GM19239 (cell line): ENCODE measurements around the gene NFASC.

Experiments used
- DNase-seq: peaks from one replicate; pipeline ENCODE4 v3.0.0; 2011; ENCODE audit warnings: low spot score; ENCODE audit not compliant: insufficient read length
- FAIRE-seq: peaks from 2 replicates; lab custom pipeline; 2011; peaks lifted over from hg19 to GRCh38; lab: Jason Lieb, UNC

Gene NFASC

DNA sequence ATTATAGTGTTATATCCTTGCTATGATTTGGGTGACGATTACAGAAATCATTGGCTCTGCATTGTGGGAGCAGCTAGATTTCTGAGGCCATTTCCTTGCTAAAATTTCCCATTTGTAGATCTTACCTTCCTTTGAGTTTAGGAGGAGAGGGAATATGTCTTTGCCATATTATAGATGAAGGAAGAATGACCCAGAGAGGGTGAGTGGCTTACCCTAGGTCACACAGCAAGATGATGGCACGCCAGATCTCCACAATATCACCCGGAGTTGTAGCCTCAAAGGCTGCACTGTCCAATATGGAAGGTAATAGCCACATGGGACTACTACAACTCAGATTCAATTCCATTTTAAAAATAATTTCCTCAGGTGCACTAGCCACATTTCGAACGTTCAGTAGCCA is 182.6 kb downstream of the NFASC start:
- FAIRE-seq: no peak
- DNase-seq: no peak

- no peak for FAIRE-seq
- no peak for DNase-seq
These were observed 183.4 kb downstream of the NFASC start for GRCh38 chr1:205054013-205054412.

DNA sequence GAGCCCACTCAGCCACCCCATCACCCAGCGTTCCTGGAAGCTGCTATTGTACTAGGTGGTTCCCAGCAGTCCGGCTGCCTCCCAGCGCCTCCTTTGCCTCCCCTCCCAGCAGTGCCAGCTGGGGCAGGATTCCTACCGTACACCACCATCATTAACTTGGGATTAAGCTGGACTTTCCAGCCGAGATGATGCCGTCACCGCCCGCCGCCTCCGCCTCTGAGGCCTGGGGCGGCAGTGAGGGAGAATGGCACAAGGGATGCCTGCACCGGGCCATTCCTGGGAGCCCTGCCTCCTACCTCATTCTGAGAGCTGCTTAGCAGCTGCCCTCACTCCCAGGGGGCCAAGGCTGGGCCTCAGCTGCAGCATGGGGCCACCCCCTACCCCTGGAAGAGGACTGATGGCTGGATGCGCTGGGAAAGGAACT is 185.5 kb downstream of the NFASC start:
- DNase-seq: no peak
- no peak for FAIRE-seq

DNA sequence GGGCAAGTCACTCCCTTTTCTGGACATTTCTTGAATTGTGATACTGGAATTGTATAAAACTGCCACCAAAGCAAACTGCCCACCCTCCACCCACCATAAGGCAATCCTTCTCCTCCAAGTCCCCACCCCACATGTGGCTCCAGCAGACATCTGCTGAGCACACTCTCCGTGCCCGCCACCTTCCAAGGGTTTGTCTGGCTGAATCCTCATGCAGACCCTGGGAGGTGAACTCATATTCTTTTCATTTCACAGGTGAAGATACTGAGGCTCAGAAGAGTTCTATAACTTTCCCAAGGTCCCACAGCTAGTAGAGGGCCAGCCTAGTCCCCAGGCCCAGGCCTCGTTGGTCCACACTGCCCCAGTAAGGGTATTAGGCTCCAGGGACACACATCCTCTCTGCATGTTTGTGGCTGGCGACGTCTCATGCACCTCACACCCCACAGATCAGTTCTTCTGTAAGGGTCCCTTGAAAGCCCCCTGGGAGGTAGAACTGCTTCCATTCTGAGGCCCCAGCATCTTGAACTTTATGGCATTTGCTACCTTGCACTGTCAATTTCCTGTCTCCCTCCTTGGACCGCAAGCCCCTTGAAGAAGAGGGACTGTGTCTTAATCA is 186.4 kb downstream of the NFASC start:
- no peak for DNase-seq

DNA sequence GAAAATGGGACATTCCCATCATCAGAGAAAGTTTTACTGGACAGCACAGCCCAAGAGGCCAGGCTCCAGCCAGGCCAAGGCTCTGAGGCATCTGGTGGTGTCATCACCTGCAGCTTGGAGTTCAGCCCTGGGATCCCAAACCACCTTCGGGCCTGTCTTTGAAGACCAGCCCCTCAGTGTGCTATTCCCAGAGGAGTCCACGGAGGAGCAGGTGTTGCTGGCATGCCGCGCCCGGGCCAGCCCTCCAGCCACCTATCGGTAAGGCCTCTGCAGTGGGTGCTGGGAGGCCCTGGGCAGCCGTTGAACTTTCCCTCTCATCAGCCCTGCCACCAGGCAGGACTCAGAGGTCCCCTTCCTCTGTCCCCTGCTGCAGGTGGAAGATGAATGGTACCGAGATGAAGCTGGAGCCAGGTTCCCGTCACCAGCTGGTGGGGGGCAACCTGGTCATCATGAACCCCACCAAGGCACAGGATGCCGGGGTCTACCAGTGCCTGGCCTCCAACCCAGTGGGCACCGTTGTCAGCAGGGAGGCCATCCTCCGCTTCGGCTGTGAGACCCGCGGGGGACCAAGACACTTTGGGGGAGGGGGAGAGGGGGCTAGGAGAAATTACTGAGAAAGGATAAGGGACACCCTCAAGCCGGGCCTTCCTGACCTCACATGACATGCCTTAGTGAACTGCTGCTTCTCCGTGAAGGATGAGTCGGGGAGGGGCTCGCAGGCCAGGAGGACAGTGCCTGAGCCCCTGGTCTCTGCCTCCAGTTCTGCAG is 187.3 kb downstream of the NFASC start:
- FAIRE-seq (no peak), DNase-seq (no peak)

More for the DNA sequence above, 186.4 kb downstream of the NFASC start:
- FAIRE-seq: no peak

DNA sequence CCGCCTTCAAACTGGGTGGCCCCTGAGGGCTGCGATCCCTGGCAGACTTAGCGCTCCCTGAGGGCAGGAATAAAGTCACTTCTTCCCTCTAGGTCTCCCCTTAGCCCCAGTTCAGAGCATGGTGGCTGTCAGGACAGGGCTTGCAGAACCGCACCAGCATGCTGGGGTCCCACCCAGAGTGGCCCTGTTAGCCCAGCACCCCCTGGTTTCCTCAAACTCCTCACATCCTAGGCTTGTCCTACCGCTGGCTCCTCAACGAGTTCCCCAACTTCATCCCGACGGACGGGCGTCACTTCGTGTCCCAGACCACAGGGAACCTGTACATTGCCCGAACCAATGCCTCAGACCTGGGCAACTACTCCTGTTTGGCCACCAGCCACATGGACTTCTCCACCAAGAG is 188.2 kb downstream of the NFASC start:
- no peak for DNase-seq
- no peak for FAIRE-seq

DNA sequence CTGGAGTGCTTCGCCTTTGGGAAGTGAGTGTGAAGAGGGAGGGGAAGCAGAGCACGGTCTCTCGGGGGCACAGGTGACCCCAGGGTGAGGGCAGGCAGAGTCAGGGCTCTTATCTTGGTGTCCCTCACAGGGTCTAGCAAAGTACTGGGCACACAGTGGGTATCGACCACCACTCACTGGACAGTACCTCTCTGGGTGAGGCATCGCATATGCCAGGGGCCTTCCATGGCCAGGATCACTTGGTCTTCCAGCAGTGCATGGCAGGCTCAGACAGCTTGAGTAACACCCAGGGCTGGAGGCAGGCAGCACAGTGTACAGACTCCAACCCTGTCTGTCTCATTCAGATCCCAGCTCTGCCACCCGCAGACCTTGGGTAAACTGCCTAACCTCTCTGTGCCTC is 189.0 kb downstream of the NFASC start:
- DNase-seq: no peak
- no peak for FAIRE-seq

DNA sequence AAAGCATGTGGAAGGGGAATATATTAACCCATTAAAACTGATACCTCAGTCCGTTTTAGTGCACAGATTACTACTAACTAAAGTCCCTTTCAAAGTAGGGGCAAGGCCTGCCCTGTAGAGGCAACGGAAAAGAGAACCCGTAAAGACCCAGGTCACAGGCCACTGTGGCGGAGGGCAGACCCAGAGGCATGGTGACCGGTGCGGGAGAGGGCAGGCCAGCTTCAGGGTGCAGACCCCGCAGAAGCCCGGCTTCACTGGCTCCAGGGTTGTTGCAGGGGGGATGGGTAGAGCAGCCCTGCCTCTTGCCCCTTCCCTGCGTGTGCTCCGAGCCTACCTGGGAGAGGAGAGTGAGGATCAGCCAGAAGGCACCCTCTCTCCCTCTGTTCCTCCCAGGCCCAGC is 190.1 kb downstream of the NFASC start:
- FAIRE-seq (no peak), DNase-seq (no peak)

DNA sequence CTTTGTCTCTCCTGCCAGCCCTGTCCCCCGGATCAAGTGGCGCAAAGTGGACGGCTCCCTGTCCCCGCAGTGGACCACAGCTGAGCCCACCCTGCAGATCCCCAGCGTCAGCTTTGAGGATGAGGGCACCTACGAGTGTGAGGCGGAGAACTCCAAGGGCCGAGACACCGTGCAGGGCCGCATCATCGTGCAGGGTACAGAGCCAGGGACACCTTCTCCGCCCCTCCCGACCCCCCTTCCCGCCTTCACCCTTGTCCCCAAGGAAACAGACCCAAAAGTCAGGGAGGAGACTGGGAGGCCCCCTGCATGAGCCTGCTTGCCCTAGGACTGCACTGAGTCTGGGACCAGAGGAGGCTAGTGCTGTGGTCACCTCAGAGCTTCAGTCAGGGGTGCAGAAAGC is 190.6 kb downstream of the NFASC start:
- no peak for FAIRE-seq
- DNase-seq: no peak

- FAIRE-seq (peak; percentile 55), DNase-seq (peak; percentile 80)
These were observed 191.0 kb downstream of the NFASC start for GRCh38 chr1:205061665-205062069.

DNA sequence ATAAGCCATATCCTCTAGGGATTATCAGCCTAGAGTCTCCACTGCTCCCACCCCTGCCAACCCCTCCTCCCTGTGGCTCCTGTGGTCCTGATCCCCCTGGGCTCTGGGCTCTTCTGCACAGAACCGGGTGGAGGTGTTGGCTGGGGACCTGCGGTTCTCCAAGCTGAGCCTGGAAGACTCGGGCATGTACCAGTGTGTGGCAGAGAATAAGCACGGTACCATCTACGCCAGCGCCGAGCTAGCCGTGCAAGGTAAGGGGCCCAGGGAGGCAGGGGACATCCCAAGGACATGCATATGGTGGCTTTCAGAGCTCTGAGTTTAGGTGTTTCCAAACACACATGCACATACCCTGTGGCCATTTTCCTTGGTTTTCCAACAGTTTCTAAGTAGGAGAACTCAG is 191.7 kb downstream of the NFASC start:
- FAIRE-seq (no peak), DNase-seq (no peak)

DNA sequence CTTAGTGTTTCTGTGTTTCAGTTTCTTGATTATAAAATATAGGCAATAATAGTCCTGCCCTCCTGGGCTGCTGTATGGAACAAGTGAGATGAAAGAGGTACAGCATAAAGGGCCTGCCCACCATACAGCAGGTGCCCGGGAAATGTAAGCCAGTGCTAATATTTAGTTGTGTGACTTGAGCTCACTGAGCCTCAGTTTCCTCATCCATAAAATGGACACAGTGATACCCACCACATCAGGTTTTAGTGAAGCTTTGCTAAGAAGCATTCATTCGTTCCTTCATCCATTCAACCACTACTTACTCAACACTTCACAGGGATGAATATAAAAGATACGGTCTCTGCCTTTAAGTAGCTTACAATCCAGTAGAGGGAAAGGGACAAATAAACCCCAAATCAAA is 192.2 kb downstream of the NFASC start:
- no peak for FAIRE-seq
- DNase-seq: no peak

- no peak for DNase-seq
- no peak for FAIRE-seq
These were observed 193.6 kb downstream of the NFASC start for GRCh38 chr1:205064301-205064700.

GRCh38 chr1:205064741-205065316 is 194.2 kb downstream of the NFASC start:
- FAIRE-seq (no peak), DNase-seq (no peak)

DNA sequence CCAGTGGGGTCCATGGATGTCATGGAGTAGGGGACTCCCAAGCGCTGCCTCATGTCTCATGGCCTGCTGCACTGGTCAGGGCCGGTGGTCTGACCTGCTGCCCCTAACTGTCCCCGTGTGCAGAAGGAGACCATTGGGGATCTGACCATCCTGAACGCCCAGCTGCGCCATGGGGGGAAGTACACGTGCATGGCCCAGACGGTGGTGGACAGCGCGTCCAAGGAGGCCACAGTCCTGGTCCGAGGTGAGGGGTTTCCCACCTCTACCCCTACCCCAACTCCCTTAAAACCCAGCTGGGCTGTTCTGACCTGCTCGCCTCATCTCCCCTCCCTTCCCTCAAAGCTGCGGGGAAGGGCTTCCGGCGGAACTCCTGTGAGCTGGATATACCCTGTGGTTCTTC is 195.0 kb downstream of the NFASC start:
- FAIRE-seq: no peak

DNA sequence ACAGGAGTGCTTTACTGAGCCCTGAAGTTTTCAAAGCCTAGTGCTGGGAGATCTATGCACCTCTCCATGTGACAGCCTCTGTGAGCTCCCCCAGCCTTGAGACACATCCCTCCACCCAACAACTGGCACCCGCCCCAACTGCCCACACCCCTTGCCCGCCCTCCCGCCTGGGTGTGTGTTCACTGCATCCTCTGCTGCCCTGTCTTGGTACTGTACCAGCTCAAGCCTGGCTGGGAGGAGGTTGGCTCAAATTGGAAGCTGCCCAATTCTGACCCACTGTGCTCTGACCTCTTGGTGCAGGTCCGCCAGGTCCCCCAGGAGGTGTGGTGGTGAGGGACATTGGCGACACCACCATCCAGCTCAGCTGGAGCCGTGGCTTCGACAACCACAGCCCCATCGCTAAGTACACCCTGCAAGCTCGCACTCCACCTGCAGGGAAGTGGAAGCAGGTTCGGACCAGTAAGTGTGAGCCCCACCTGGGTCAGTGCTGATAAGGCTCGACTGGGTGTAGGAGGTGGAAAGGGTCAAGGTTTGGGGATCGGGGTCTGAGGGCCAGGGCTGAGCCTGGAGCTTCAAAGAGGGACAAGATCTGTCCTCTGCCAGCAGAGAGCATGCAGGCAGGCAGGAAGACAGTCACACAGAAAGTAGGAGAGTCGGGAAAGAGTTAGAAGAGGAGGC is 195.6 kb downstream of the NFASC start:
- FAIRE-seq (no peak), DNase-seq (no peak)

More for the DNA sequence above, 195.0 kb downstream of the NFASC start:
- no peak for DNase-seq

DNA sequence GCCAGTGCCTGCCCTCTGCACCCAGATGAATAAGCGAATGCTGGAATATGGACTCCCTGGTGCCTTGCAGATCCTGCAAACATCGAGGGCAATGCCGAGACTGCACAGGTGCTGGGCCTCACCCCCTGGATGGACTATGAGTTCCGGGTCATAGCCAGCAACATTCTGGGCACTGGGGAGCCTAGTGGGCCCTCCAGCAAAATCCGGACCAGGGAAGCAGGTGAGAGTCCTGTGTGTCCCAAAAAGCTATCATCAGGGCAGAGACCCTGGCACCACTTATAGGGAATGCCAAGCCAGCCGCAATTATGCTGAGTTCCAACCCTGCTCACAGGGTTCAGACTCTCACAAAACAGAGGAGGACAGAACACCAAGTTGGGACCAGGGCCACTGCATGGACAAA is 196.4 kb downstream of the NFASC start:
- DNase-seq (no peak), FAIRE-seq (no peak)

DNA sequence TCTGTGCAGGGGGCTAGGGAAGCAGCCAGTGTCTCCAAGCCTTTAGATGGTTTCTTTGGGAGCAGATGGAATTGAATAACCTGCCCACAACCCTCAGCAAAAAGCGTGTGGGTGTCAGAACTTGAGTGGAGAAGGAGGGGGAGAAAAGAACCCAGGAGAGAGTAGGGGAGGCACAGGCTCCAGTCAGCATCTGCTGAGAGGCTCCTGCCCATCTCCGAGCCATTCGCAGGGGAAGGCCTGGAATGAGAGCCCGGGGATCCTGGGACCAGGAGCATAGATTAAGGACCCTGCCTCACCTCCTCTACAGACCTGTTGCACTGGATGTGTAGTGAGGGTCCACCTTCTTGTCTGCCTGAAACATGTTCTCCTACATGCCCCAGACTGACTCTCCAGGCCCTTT is 197.3 kb downstream of the NFASC start:
- no peak for FAIRE-seq
- no peak for DNase-seq

- FAIRE-seq (no peak), DNase-seq (no peak)
These were observed 197.9 kb downstream of the NFASC start for GRCh38 chr1:205068457-205069040.

DNA sequence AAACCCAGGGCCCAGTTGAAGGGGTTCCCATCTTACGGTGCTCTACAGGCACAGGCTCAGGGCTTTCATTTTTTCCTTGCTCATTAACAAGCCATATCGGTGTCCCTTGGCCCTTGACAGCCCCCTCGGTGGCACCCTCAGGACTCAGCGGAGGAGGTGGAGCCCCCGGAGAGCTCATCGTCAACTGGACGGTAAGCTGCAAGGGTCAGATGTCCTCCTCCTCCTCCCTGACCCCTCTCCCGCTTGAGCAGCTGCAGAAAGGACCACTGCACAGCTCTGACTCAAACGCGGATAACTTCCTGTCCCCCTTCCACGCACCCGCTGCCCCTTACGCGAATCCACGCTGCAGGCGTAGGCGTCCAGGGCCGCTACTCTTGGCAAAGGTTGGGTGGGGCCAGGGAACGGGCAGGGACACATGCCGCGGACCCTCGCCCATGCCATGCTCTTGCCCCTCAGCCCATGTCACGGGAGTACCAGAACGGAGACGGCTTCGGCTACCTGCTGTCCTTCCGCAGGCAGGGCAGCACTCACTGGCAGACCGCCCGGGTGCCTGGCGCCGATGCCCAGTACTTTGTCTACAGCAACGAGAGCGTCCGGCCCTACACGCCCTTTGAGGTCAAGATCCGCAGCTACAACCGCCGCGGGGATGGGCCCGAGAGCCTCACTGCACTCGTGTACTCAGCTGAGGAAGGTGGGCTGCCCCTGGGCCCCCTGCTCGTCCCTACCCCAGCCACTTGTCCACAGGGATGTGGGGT is 198.9 kb downstream of the NFASC start:
- FAIRE-seq: no peak
- no peak for DNase-seq
